HTERT RPE-1 (cell line): ENCODE measurements around the gene BPIFB2.
"Not testable (repeated sequence)": the region's sequence is repeated elsewhere in the genome, so short reads cannot be mapped to it uniquely, and the experiment has no call there.

Source experiments
- in situ Hi-C: fragments of 300-500 bp; cut with MboI; formaldehyde crosslinking; loops from 4 replicates; pipeline ENCODE4 v1.14.3; 2020; ENCODE audit warnings: low sequenced_read_pairs

BPIFB2 gene, protein sequence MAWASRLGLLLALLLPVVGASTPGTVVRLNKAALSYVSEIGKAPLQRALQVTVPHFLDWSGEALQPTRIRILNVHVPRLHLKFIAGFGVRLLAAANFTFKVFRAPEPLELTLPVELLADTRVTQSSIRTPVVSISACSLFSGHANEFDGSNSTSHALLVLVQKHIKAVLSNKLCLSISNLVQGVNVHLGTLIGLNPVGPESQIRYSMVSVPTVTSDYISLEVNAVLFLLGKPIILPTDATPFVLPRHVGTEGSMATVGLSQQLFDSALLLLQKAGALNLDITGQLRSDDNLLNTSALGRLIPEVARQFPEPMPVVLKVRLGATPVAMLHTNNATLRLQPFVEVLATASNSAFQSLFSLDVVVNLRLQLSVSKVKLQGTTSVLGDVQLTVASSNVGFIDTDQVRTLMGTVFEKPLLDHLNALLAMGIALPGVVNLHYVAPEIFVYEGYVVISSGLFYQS

DNA sequence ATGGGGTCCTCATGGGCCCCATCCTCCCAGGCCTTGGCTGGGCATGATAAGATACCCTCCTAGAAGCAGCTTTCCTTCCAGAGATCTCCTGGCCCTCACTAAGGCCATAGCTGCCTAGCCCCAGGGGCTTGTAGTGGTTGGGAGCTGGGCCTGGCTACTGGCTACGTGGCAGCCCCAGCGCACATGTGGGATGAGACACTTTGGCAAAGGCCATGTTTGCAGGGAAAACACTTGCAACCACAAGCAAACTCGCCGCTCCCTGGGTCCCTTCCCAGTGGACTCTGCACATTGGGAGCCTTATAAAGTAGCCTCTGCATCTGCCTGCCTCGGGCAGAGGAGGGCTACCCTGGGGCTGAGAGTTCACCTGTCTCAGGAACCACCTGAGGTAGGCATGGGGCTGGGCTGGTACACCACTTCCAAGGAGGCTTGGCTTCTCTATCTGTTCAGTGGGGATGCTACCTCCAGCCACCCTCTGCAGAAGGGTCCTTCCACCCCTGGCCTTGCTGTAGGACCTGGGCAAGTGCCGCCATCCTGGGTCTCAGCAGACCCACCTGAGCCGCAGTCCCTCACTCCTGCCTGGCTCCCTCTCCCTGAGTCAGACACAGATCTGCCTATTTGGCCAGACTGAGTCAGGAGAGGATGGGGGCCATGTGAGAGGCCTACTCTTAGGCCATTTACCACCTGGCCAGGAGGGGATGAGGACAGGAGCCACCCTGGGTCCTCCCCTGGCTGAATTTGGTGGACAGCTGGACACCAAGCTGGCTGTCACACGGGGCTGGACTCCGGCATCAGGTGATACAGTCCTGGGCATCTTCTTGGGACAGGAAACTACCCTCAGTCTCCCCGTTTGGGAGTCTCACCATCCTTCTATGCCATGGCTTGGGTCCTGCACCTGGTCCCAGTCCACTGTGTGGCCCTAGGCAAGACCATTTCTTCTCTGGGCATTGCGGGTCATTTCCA, at the start of gene BPIFB2:
Gene BPIFB2, plus strand, starts transcription at position 329 of the 960 bp plus-strand sequence. CDS start 871 bp downstream, outside the sequence.
- in situ Hi-C loops = no loop called here

DNA sequence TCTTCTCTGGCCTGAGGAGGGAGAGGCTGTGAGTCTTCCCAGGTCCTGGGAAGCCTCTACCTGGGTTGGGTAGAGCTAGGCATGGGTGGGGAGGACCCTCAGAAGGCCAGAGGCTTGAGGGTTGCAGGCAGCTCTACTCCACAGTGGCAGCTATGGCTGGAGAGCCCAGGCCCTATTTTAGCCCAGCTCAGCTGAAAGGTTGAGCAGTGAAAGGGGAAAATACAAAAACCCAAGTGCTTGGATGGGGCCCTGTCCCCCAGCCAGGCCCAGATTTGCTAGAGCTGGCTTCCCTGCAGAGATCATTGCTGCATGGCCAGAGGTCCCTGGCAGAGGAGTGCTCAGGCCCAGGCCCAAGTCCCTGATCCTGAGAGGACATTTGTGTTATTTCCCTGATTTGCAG, 48.9 kb upstream of the BPIFB2 start:
- in situ Hi-C loops = no loop called here

DNA sequence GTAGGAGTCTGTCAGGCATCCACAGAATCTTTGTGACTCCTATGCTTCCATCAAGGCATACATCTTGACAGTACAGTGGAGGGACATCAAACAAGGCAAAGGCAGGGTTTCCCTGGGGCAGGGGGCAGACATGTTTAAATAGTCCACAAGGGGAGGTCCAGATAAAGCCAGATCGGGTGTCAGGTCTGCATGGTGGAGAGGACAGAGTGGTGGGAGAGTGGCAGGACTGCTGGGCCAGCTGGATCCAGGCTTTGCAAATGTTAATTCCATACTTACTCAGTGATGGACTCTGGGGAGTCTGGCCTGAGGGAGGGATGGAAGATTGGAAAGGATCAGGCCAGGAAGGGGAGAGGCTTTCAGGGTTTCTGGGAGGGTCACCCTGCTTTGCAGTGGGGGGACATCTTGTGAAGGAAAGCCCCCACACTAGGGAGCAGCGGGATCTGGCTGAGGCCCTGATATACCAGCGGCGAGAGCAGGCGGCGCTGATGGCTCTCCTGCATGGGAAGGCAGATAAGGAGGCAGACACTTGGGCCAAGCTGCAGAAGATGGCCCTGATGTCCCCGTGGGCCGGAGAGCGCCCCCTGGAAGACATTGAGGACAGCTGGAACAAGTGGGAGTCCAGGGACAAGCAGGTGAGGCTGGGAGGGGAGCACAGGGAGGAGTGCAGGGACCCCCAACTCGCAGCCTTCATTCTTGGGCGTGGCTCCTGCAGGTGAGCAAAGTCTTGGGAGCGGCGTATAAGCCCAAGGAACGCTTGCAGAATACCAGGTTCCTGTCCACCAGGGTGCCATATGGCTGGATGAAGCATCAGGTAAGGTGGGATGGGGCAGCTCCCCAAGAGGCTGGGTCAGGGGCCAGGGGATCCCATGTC, 47.9 kb upstream of the BPIFB2 start:
- in situ Hi-C loops = no loop called here

DNA sequence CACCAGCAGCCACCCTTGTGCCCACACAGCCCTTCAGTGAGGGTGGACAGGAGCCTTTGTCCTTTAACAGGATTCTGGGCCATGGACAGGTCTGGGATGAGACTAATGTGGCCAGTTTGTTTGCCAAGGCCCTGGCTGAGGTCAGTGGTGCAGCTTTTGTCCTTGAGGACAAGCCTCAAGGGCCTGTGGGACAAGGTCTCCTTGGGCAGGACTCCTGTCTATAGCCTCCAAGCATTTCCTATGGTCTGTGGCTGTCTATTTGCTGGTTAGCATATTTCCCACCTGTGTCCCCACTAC, 47.3 kb upstream of the BPIFB2 start:
- in situ Hi-C loops = no loop called here

DNA sequence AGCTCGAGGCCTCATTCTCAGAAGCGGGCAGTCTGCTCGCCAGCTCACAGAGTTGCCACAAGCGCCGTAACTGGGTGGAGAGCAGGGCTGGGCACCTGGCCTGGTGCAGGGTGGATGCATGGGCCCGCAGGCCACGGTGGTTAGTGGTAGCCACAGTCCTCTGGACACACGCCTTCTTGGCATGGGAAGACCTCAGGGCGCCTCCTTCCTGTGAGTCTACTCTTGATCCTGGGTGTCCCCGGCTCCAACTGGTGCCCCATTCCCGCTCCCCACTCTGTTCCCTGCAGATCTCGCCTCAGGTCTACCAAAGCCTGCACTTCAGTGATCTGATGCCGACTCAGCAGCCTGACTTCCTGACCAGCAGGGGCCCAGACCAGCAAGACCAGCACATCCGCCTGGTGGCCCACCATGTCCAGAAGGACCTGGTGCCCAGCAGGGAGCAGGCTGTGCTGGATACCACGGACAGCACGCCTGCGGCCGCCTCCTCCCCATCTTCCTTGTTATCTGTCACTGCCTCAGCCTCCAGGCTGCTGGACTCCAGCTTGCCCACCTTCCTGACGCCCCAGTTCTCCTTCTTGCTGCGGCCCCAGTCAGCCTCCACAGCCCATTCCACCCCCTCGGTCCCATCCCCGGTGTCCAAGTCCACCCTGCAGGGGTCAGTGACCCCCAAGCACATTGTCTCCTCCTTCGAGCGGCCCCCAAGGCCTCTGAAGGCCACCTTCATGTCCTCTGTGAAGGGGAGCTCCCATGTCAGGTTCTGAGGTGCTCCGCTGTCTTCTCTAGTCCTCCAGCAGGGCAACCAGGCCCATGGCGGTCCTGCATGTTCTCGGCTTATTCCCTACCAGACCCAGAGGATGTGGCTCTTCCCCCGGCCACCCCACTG, 46.4 kb upstream of the BPIFB2 start:
- in situ Hi-C loops = no loop called here

DNA sequence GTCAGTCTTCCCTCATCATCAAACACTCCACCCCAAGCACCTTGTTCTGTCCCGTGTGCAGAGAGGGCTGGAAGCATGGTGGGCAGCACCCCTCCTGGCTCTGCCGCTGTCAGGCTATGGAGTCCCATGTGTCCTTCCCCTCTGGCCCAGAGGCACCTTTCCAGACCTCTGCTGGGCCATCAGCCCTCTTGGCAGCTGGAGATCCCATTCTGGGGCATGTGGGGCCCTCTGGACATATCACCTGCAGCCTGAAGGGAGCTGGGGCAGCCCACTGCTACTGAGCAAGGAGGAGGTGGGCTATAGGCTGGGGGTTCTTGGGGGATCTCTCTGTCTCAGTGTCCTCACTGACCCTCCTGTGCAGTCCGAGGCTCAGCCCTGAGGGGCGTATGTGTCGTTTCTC, 45.5 kb upstream of the BPIFB2 start:
- in situ Hi-C loops = no loop called here

DNA sequence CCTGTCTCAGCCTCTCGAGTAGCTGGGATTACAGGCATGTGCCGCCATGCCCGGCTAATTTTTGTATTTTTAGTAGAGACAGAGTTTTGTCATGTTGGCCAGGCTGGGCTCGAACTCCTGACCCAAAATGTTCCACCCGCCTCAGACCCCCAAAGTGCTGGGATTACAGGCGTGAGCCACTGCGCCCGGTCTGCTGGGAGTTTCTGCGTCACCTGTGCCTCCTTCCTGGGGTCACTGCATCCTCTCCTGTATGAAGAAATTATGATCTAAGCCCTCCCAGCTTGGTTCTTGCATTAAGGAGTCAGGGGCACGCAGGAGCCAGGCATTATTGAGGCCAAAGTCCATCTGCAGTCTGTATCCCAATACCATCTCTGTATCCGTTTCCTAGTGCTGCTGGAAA, 44.9 kb upstream of the BPIFB2 start:
- in situ Hi-C loops = not testable (repeated sequence)

DNA sequence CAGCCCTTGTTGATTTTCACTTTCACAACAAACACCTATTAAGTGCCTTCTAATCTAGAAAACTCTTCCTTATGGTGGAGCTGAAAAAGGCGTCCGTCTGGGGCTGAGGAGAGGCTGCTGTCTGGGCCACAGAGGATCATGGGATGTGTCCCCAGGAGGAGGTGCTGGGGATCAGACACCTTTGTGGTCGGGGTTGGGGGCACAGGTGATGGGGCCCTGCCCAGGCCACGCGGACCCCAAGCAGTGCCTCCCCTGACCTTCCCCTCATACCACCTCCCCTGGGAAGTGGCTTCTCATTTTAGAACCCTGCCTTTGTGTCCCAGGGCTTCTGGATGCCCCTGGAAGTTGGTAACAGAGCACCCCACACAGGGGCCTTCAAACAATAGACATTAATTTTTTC, 44.3 kb upstream of the BPIFB2 start:
- in situ Hi-C loops = no loop called here

DNA sequence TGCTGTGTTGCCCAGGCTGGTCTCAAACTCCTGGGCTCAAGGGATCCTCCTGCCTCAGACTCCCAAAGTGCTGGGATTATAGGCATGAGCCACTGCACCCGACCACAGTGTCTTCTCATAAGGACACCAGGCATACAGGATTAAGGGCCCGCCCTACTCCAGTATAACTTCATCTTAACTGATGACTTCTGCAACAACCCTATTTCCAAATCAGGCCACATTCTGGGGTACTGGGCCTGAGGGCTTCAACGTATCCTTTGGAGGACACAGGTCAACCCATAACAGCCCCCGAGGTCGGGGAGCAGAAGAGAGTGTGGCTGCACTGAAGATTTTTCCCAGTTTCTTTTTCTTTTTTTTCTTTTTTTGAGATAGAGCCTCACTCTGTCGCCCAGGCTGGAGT, 42.9 kb upstream of the BPIFB2 start:
- in situ Hi-C loops = no loop called here

DNA sequence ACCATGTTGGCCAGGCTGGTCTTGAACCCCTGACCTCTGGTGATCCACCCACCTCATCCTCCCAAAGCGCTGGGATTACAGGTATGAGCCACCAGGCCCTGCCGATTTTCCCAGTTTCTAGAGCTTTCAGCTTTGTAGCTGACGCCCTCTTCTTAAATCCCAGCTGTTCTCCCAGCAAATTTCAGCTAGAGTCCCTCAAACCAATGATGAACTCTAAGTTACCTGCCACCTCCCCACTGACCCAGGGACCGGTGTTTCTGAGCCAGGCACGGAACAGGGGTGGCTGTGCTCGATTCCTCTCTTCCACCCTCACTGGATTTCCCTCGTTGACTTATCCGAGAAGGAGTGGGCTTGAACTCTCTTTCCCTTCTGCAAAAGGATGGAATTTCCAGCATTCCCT, 42.4 kb upstream of the BPIFB2 start:
- in situ Hi-C loops = no loop called here

DNA sequence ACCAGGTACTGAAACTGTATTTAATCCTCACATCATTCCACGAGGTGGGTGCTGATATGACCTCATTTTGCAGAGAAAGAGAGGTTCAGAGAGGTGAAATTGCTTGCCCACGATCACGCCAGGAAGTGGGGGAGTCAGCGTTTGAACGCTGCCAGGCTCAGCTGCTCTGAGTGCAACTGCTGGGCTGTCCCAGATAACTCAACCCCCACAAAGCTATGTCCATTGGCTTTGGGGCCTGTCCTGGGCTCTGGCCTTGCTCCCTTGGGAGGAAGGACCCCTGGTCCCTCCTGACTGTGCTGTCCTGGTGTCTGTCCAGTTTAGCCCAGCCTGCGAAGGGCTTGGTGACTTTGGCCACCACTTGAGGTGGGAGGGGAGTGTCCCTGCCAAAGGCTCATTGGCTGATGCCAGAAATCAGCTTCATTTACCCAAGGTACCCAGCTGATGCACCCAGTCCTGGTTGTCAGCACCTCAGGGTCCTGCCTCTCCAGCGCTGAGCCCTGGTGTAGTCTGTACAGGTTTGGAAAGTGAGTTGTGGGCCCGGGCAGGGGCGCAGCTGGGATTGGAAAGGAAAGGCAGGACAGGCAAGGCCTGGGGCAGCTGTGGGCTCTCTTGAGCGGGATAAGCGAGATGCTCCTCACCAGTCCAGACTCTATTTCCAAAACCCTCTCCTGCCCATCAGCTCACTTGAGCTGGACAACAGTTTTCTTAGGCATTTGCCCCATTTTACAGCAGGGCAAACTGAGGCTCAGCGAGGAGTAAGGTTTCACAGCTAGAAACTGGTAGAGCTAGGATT, 41.7 kb upstream of the BPIFB2 start:
- in situ Hi-C loops = no loop called here

DNA sequence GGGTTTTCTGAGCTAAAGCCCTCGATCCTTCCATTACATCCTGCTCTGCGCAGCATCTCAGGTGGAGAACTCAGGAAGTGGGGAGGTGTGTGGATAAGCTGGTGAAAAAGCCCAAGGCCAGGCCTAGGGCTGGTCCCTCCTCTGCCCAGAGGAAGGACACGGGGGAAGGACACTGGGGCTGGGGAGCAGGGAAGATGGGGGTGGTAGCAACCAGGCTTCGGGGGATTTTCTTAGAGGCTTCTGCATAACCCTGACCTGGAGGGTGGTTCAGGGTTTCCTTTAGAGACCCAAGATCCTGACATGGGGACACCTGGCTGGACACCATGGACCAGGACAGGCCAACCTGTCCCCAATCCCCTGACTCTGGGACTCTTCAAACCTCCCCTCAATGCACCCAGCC, 41.1 kb upstream of the BPIFB2 start:
- in situ Hi-C loops = no loop called here

DNA sequence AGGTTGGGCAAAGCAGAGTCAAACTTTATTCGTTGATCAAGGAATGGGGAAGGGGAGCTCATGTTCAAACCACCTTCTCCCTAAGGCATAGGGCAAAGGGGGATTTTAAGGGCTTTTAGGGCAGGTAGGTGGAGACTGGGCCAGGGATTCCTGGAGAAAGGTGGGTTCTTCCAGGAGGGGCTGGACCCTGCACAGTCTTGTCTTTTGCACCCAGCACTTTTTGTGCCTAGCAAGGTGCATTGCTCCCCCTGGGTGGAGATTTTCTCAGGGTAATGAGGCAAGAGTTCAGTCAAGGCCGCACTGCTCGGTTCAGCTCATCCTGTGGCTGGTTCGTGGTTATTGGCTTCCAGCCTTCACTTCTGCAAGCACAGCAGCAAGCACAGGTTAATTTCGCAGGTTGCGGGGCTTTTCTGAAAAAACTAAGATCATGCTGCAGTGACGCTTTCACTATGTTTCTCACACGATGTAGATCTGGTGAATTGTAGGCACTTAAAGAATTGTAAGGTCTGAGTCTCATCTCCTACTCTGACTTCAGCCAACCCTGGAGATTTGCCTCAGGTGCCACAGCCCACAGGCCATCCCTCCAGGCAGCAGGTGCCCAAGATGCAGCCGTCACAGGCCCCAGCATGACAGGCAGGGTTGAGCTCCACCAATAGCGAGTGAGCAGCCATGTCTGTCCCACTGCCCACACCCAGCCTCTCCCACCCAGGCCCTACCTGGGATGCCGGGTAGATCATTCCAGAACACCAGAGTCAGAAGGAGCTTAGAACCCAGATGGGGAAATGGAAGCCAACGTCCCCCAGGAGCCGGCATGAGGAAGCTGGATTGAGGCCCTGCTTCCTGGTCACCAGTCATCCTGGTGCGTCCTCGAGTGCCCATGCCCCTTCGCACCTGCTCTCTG, 40.4 kb upstream of the BPIFB2 start:
- in situ Hi-C loops = no loop called here

DNA sequence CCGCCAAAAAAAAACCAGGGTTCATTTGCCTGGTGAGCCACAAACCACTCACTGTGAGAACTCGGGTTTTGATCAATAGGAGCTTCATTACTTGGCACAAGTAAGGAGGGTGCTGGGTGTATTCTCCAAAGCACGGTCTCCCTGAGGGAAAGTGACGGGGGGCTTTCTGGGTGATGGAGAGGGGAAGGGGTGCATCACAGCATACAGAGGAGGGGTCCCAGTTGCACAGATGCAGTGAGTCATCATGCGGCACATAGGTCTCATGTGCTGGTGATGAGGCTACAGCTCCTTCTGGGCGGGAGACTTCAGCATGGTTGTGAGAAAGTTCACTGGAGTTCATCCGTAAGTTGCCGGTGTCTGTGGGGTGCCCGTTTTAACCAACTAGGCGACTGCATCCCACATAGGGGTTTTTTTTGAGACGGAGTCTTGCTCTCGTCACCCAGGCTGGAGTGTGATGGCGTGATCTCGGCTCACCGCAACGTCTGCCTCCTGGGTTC, 39.5 kb upstream of the BPIFB2 start:
- in situ Hi-C loops = no loop called here

DNA sequence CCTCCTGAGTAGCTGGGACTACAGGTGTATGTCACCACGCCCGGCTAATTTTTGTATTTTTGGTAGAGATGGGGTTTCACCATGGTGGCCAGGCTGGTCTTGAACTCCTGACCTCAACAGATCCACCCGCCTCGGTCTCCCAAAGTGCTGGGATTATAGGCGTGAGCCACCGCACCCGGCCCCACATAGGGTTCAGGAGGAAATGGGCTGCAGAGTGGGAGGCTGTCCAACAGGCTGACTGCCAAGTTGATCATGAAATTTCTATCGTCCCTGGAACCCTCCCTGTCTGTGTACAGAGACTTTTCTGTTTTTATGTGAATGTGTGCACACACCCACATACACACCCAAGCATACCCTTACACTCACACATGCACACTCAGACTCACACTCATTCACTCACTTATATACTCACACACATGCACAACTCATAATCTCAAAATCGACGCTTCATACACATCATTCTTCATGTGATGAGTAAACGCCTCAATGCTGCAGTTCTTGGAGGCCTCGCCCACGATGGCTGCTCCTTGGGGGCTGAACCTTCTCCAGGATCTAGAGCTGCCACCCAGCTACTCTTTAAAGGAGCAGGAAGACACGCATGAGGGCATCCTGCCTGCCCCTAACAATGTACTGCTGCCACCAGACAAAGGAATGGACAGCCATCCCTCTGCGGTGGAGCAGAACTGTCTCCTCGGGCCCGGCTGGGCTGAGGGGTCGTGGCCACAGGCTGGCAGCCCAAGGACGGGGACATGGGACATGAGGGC, 38.8 kb upstream of the BPIFB2 start:
- in situ Hi-C loops = no loop called here

DNA sequence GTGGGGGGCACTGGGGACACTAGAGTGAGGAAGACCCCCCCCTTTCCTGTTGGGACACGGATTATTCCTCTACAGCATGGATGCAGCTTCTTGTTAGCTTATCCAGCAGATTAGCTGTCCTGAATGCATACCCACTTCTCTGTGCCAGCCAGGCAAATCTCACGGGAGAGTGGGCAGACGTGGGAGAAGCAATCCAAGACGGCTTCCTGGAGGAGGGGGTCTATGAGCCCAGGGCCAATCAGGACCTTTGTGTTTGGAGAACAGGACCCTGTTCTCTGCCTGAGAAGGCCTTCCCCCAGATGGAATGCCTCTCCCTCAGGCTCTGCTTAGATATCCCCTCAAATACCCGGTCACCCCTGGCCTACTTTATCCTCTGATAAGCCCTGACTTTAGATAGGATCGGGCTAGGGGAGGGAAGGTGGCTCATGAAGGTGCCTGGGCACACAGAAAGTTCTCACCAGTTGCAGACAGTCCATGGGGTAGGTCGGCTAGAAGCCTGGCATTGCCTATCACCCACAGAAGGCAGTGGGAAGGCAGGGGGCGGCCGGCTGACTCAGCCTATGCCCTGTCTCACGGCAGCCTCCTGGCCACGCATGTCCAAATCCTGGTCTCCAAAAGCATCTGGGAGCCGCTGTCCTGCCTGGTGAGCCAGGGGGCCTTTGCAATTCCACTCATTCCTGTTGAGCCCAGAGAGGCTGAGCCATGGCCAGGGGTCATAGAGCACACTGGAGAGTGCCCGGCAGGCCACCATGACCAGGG, 38.0 kb upstream of the BPIFB2 start:
- in situ Hi-C loops = no loop called here
